CD4-positive, CD25-positive, alpha-beta regulatory T cell (primary cell): ENCODE measurements around the gene PCBP3. TPM values are rescaled to one million over a fixed set of nuclear protein-coding genes. Genes with fewer than 3 reads are reported as not detected.
A peak's percentile ranks its signal among the peaks of the same experiment; 100 is the strongest.

Experiments
- ATAC-seq, 2 donors: fragments of 150-1000 bp; cut with Tn5 transposase; one replicate each; pipeline ENCODE4 v1.10.0; 2021; ENCODE audit warnings: low read depth in 2 of 2, moderate number of reproducible peaks in 2 of 2, moderate library complexity in 1 of 2
- DNase-seq, 3 donors: peaks; one replicate each; pipeline versions ENCODE4 v3.0.0 to v3.0.0-alpha.2; 2012 to 2022; ENCODE audit warnings: mixed read lengths in 1 of 3
- H3K27ac ChIP-seq: one replicate; pipeline ENCODE4 v1.7.0; 2013; ENCODE audit warnings: mild to moderate bottlenecking, low read length; ENCODE audit not compliant: insufficient read depth, poor library complexity, severe bottlenecking
- H3K27me3 ChIP-seq: one replicate; pipeline ENCODE4 v1.7.0; 2013; ENCODE audit warnings: low read length; ENCODE audit not compliant: control insufficient read depth, insufficient read depth
- H3K36me3 ChIP-seq: one replicate; pipeline ENCODE4 v1.7.0; 2013; ENCODE audit warnings: mild to moderate bottlenecking, low read length, moderate library complexity; ENCODE audit not compliant: control insufficient read depth, insufficient read depth
- H3K4me1 ChIP-seq: 2 replicates; pipeline ENCODE4 v1.7.0; 2013; ENCODE audit warnings: mild to moderate bottlenecking, low read length; ENCODE audit not compliant: insufficient read depth, control insufficient read depth, poor library complexity, severe bottlenecking
- H3K4me3 ChIP-seq: one replicate; pipeline ENCODE4 v1.7.0; 2013; ENCODE audit warnings: low read depth, mild to moderate bottlenecking, low read length, moderate library complexity
- H3K9me3 ChIP-seq, 2 experiments: 1 replicate in 1 of 2; 2 replicates in 1 of 2; pipeline ENCODE4 v1.7.0; 2013; ENCODE audit warnings: low read length in 2 of 2, mild to moderate bottlenecking in 1 of 2, moderate library complexity in 1 of 2; ENCODE audit not compliant: control insufficient read depth in 2 of 2
- H3K27ac Mint-ChIP-seq, 3 donors: one replicate each; pipeline ENCODE4 v1.8.0; 2020 to 2022; ENCODE audit warnings: mild to moderate bottlenecking in 3 of 3, mixed read lengths in 3 of 3, moderate library complexity in 2 of 3
- H3K27me3 Mint-ChIP-seq: one replicate; pipeline ENCODE4 v1.8.0; 2022; ENCODE audit warnings: mild to moderate bottlenecking, mixed read lengths
- H3K36me3 Mint-ChIP-seq: one replicate; pipeline ENCODE4 v1.8.0; 2020; ENCODE audit warnings: mixed read lengths
- H3K4me1 Mint-ChIP-seq, 4 donors: one replicate each; pipeline ENCODE4 v1.8.0; 2020 to 2022; ENCODE audit warnings: mixed read lengths in 4 of 4, mild to moderate bottlenecking in 1 of 4
- H3K4me3 Mint-ChIP-seq, 4 donors: one replicate each; pipeline ENCODE4 v1.8.0; 2020 to 2022; ENCODE audit warnings: mild to moderate bottlenecking in 4 of 4, mixed read lengths in 4 of 4, moderate library complexity in 3 of 4
- H3K9me3 Mint-ChIP-seq, 7 donors: one replicate each; pipeline ENCODE4 v1.8.0; 2020 to 2022; ENCODE audit warnings: mixed read lengths in 7 of 7, mild to moderate bottlenecking in 3 of 7, moderate library complexity in 2 of 7
- polyA plus RNA-seq, 4 donors: library from polyadenylated mRNA; unstranded; fragments of 300-500 nt; fragmentation: Illumina TruSeq; gene quantifications; one replicate each; pipeline ENCODE4 v1.2.3, GENCODE V29; 2021
- total RNA-seq: library from RNA; stranded (reverse); gene quantifications from one replicate; pipeline ENCODE4 v1.2.3, GENCODE V29; 2022

Gene PCBP3
- total and polyA plus RNA-seq, 5 donors from 2014 or later = 0.72 to 5.3 (median 2.3) TPM

DNA sequence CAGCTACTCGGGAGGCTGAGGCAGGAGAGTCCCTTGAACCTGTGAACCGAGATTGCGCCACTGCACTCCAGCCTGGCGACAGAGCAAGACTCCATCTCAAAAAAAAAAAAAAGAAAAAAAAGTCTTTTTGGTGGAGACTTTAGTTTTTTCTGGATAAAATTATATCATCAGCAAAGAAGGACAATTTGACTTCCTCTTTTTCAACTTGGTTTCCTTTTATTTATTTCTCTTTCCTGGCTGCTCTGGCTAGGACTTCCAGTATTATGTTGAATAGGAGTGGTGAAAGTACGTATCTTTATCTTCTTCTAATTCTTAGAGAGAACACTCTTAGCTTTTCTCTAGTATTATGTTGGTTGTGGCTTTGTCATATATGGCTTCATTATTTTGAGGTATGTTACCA, 130.8 kb downstream of the PCBP3 start:
- Histone ChIP-seq H3K36me3 (no peaks in the 10 kb centered on the region), H3K27ac (no peak overlapping the region), H3K9me3 (peaks cover 9 to 13% of the 10 kb centered on the region in 2 experiments), H3K4me3 (no peak overlapping the region), H3K4me1 (no peaks in the 10 kb centered on the region), H3K27me3 (peaks cover 2% of the 10 kb centered on the region)
- peak overlapping the region in 1 of 4 donors; percentile 34 for H3K4me3 Mint-ChIP-seq
- H3K27ac Mint-ChIP-seq = no peak overlapping the region
- no peak for ATAC-seq
- H3K36me3 Mint-ChIP-seq = no peaks in the 10 kb centered on the region
- no peaks in the 10 kb centered on the region for H3K4me1 Mint-ChIP-seq
- peaks cover 12% of the 10 kb centered on the region for H3K27me3 Mint-ChIP-seq
- DNase-seq = no peak
- peaks cover 0 to 12% (median 3%) of the 10 kb centered on the region in 7 donors for H3K9me3 Mint-ChIP-seq

DNA sequence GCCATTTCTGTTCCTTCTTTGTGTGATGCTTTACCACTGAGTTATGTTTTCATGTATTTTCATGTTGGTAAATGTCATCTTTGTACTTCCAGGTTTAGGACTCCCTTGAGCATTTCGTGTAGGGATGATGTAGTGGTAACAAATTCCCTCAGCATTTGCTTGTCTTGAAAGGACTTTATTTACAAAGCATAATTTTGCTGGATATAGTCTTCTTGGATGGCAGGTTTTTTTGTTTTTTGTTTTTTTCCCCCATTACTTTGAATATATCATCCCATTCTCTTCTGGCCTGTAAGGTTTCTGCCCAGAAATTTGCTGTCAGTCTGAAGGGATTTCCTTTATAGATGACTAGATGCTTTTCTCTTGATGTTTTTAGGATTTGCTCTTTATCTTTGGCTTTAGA, 133.4 kb downstream of the PCBP3 start:
- peaks cover 0 to 12% (median 3%) of the 10 kb centered on the region in 7 donors for H3K9me3 Mint-ChIP-seq
- Histone ChIP-seq H3K27ac (no peak overlapping the region), H3K27me3 (peaks cover 2% of the 10 kb centered on the region), H3K9me3 (peaks cover 9 to 13% of the 10 kb centered on the region in 2 experiments), H3K36me3 (no peaks in the 10 kb centered on the region), H3K4me1 (no peaks in the 10 kb centered on the region), H3K4me3 (no peak overlapping the region)
- ATAC-seq (no peak), DNase-seq (no peak)
- H3K36me3 Mint-ChIP-seq = no peaks in the 10 kb centered on the region
- no peaks in the 10 kb centered on the region for H3K4me1 Mint-ChIP-seq
- peaks cover 12% of the 10 kb centered on the region for H3K27me3 Mint-ChIP-seq
- no peak overlapping the region for H3K27ac Mint-ChIP-seq
- H3K4me3 Mint-ChIP-seq = no peak overlapping the region

DNA sequence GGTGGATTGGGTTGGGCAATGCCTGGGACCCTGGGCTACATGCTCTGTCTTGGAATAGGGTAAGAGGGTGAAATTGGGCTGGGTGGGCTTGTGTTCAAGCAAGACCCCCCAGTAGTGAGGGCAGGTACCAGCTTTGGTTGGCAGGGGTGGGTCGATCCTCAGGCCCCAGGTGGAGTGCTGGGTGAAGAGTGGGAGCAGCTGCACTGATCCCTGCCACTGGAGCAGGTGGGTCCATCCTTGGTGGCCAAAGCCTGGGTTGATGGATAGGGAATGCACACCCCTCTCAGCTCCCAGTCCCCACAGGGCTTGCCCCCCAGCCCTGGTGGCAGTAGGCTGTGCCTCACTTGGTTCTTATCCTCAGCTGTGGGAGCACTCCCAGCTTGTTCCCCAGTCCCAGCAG, 135.2 kb downstream of the PCBP3 start:
- Histone ChIP-seq H3K9me3 (peaks cover 9 to 13% of the 10 kb centered on the region in 2 experiments), H3K27me3 (peaks cover 2% of the 10 kb centered on the region), H3K4me3 (no peak overlapping the region), H3K4me1 (no peaks in the 10 kb centered on the region), H3K36me3 (no peaks in the 10 kb centered on the region), H3K27ac (no peak overlapping the region)
- no peak for ATAC-seq
- Mint-ChIP-seq H3K36me3 (no peaks in the 10 kb centered on the region), H3K27ac (peak overlapping the region in 1 of 3 donors; percentile 38), H3K27me3 (peaks cover 5% of the 10 kb centered on the region), H3K4me3 (no peak overlapping the region), H3K4me1 (no peaks in the 10 kb centered on the region), H3K9me3 (peaks cover 0 to 12% (median 2%) of the 10 kb centered on the region in 7 donors)
- no peak for DNase-seq

DNA sequence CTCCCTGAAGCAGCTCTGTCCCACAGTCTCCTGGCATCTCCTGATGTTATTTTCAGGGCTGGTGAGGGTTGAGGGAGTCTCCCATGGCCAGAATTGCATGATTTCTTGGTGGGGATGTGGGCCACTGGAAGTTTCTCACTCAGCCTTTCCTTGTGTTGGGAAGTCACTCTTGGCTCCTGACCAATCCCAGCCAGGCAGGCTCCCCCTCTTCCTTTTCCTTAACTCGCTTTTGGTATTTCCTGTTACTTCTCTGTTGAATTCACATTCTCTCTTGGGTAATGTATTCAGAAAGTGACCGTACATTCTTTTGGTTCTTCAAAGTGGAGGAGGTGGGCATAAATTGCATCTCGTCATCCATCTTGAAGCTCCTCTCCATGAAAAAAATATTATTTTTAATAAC, 135.7 kb downstream of the PCBP3 start:
- peaks cover 0 to 12% (median 2%) of the 10 kb centered on the region in 7 donors for H3K9me3 Mint-ChIP-seq
- ATAC-seq (no peak), DNase-seq (no peak)
- Histone ChIP-seq H3K4me3 (no peak overlapping the region), H3K27me3 (peaks cover 2% of the 10 kb centered on the region), H3K9me3 (peaks cover 9 to 13% of the 10 kb centered on the region in 2 experiments), H3K4me1 (no peaks in the 10 kb centered on the region), H3K27ac (no peak overlapping the region), H3K36me3 (no peaks in the 10 kb centered on the region)
- H3K27ac Mint-ChIP-seq = no peak overlapping the region
- no peaks in the 10 kb centered on the region for H3K4me1 Mint-ChIP-seq
- no peaks in the 10 kb centered on the region for H3K36me3 Mint-ChIP-seq
- no peak overlapping the region for H3K4me3 Mint-ChIP-seq
- peaks cover 5% of the 10 kb centered on the region for H3K27me3 Mint-ChIP-seq

DNA sequence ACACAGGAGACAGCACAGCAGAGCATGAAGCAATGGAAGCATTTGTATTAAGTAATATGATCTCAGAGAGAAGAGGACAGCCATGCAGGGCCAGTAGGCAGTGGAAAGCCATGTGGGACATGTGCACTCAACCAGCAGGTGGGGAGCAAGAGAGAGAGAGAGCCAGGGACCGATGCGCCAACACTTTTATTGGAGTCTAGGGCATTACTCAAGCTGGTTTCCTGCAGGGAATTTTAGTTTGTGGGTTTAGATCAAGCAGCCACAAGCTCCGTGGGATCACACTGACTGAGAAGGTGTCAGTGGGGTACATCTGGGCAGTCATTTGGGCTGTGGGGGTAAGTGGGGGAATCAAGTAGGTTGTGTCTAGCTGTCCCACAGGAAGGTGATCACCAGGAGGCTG, 137.1 kb downstream of the PCBP3 start:
- H3K27me3 ChIP-seq = peaks cover 2% of the 10 kb centered on the region
- no peak overlapping the region for H3K27ac Mint-ChIP-seq
- ATAC-seq (no peak), DNase-seq (no peak)
- peaks cover 5% of the 10 kb centered on the region for H3K27me3 Mint-ChIP-seq
- no peak overlapping the region for H3K4me3 Mint-ChIP-seq
- no peaks in the 10 kb centered on the region for H3K36me3 Mint-ChIP-seq
- H3K27ac ChIP-seq = no peak overlapping the region
- H3K4me1 ChIP-seq = no peaks in the 10 kb centered on the region
- no peak overlapping the region for H3K4me3 ChIP-seq
- no peaks in the 10 kb centered on the region for H3K36me3 ChIP-seq
- no peaks in the 10 kb centered on the region for H3K4me1 Mint-ChIP-seq
- H3K9me3 ChIP-seq = peaks cover 9 to 13% of the 10 kb centered on the region in 2 experiments
- H3K9me3 Mint-ChIP-seq = peaks cover 0 to 12% (median 2%) of the 10 kb centered on the region in 7 donors

DNA sequence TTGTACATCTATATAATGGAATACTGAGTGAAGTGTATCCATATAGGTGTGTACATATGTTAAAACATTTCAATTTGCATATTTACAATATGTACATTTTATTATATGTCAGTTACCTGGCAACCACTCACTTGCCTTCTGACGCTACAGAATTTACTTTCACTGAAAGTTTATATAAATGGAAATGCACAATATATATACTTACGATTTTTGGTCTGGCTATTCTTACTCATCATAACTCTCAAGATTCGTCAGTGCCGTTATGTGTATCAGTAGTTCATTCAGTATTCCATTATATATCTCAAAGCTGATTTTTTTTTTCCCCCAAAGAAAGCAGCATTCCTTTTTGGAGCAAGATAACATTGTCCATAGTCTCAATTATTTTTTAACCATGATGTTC, 138.2 kb downstream of the PCBP3 start:
- peaks cover under 1% of the 10 kb centered on the region for H3K27me3 Mint-ChIP-seq
- no peak for ATAC-seq
- DNase-seq = no peak
- H3K4me3 Mint-ChIP-seq = no peak overlapping the region
- no peaks in the 10 kb centered on the region for H3K36me3 ChIP-seq
- peaks cover 7 to 10% of the 10 kb centered on the region in 2 experiments for H3K9me3 ChIP-seq
- H3K27ac ChIP-seq = no peak overlapping the region
- peaks cover 0 to 11% (median 2%) of the 10 kb centered on the region in 7 donors for H3K9me3 Mint-ChIP-seq
- no peaks in the 10 kb centered on the region for H3K4me1 Mint-ChIP-seq
- H3K27me3 ChIP-seq = peaks cover 2% of the 10 kb centered on the region
- H3K4me1 ChIP-seq = no peaks in the 10 kb centered on the region
- H3K27ac Mint-ChIP-seq = no peak overlapping the region
- H3K4me3 ChIP-seq = no peak overlapping the region
- no peaks in the 10 kb centered on the region for H3K36me3 Mint-ChIP-seq

DNA sequence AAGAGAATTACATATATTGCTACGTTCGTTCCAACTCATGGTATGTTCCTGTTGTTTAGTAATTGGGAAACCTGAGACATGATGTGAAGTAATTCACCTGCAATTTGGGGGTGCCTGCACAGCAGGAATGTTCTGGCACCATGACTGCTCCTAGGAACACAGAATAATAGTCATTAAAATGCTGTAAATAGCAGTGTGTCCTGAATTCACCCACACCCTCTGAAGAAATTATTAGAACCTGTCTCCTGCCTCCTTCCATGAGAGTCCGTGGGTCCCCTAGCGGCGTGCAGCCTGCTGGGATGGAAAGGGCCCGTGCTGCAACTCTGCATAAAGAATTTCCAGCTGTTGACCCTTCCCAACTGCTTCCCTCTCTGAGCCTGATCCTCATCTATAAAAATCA, 143.1 kb downstream of the PCBP3 start:
- no peak overlapping the region for H3K4me3 Mint-ChIP-seq
- ATAC-seq = no peak
- no peak overlapping the region for H3K27ac ChIP-seq

DNA sequence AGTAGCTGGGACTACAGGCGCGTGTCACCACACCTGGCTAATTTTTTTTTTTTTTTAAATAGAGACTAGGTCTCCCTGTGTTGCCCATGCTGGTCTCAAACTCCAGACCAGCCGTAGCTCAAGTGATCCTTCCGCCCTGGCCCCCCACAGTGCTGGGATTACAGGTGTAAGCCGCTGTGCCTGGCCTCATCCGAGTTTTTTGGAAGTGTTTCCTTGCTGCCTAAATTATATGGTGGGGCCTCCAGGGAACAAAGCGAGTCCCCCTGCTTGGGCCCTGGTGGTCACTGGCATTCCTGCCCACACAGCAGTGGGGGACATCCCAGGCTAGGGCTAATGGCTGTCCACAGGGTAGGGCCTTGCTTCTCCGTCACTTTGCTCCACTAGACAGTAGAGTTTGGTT, 143.8 kb downstream of the PCBP3 start:
- Mint-ChIP-seq H3K4me1 (peaks cover 0 to 4% (median 0%) of the 10 kb centered on the region in 4 donors), H3K36me3 (no peaks in the 10 kb centered on the region), H3K27ac (no peak overlapping the region), H3K4me3 (no peak overlapping the region), H3K27me3 (no peaks in the 10 kb centered on the region), H3K9me3 (peaks cover 0 to 2% (median 0%) of the 10 kb centered on the region in 7 donors)
- no peaks in the 10 kb centered on the region for H3K9me3 ChIP-seq
- H3K4me1 ChIP-seq = no peaks in the 10 kb centered on the region
- ATAC-seq = no peak
- no peaks in the 10 kb centered on the region for H3K27me3 ChIP-seq
- H3K36me3 ChIP-seq = no peaks in the 10 kb centered on the region
- no peak for DNase-seq
- H3K4me3 ChIP-seq = no peak overlapping the region
- no peak overlapping the region for H3K27ac ChIP-seq

More for the DNA sequence above, 143.1 kb downstream of the PCBP3 start:
- Histone ChIP-seq H3K4me3 (no peak overlapping the region), H3K27me3 (no peaks in the 10 kb centered on the region), H3K36me3 (no peaks in the 10 kb centered on the region), H3K9me3 (no peaks in the 10 kb centered on the region), H3K4me1 (no peaks in the 10 kb centered on the region)
- Mint-ChIP-seq H3K27ac (no peak overlapping the region), H3K36me3 (no peaks in the 10 kb centered on the region), H3K27me3 (no peaks in the 10 kb centered on the region), H3K9me3 (peaks cover 0 to 2% (median 0%) of the 10 kb centered on the region in 7 donors), H3K4me1 (peaks cover 0 to 4% (median 0%) of the 10 kb centered on the region in 4 donors)
- no peak for DNase-seq
